Vagina (tissue), 2 donors: Measurements from ENCODE around the gene MT1A. TPM values are rescaled to one million over a fixed set of nuclear protein-coding genes. Genes with fewer than 3 reads are reported as not detected.

Source experiments
- DNase-seq, 2 donors: peaks; one replicate each; pipeline ENCODE4 v3.0.0-alpha.2; 2017; ENCODE audit errors: extremely low spot score in 2 of 2
- H3K27ac ChIP-seq: fragments of 200-600 bp; sonication (generic); one replicate; pipeline ENCODE4 v1.5.1; 2019
- H3K27me3 ChIP-seq: fragments of 200-600 bp; sonication (generic); one replicate; pipeline ENCODE4 v1.5.1; 2019
- H3K36me3 ChIP-seq, 2 donors: fragments of 200-600 bp; sonication (generic); one replicate each; pipeline ENCODE4 v1.5.1; 2017 to 2019
- H3K4me1 ChIP-seq: fragments of 200-600 bp; sonication (generic); one replicate; pipeline ENCODE4 v1.5.1; 2019
- H3K4me3 ChIP-seq, 2 donors: fragments of 200-600 bp; sonication (generic); 1 replicate in 1 of 2; 2 replicates in 1 of 2; pipeline ENCODE4 v1.5.1; 2016 to 2019
- H3K9me3 ChIP-seq: fragments of 200-600 bp; sonication (generic); one replicate; pipeline ENCODE4 v1.5.1; 2019
- CTCF ChIP-seq, 3 experiments: fragments of 450-650 bp in 2 of 3; fragments of 200-600 bp in 1 of 3; sonication (generic) in 1 of 3; IDR thresholded peaks; one replicate each; pipeline ENCODE4 v1.5.1; 2017 to 2019; ENCODE audit warnings: antibody characterized with exemption in 3 of 3, mild to moderate bottlenecking in 2 of 3, moderate library complexity in 2 of 3
- POLR2A ChIP-seq, 2 donors: fragments of 450-650 bp; IDR thresholded peaks; one replicate each; pipeline ENCODE4 v1.6.1; 2017; ENCODE audit warnings: antibody characterized with exemption in 2 of 2, mild to moderate bottlenecking in 2 of 2, moderate library complexity in 2 of 2
- POLR2AphosphoS5 ChIP-seq, 2 donors: sonication (generic); formaldehyde crosslinking; IDR thresholded peaks; one replicate each; pipeline ENCODE4 v1.9.0; 2017; ENCODE audit warnings: antibody characterized with exemption in 2 of 2, mild to moderate bottlenecking in 2 of 2, low read depth in 1 of 2; ENCODE audit not compliant: insufficient read depth in 1 of 2
- intact Hi-C: fragments of 100-400 bp; cut with DNase I; formaldehyde crosslinking; loops from one replicate; pipeline ENCODE4 v1.15.1; 2023
- total RNA-seq: library from RNA; depleted of rRNA; stranded (reverse); fragments of >200 nt; gene quantifications from one replicate; pipeline ENCODE4 v1.2.3, GENCODE V29; 2016

Gene MT1A
- total RNA-seq, 1 donor from 2014 or later, result 110 TPM

DNA sequence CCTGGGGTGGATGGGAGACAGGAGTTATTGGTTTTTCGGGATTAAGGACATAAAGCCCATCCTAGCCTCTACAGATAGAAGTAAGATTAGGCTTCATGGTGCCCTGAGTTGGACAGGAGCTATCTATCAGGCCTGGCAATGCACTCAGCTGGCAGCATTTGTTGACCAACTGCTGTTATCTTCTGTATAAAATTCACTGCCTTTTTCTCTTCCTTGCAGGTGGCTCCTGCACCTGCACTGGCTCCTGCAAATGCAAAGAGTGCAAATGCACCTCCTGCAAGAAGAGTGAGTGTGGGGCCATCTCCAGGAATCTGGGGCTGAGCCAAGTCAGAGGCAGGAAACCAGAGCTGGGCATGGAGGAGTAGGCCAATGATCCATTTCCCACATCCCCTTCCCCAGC lies 579 bp downstream of the MT1A start:
- TF ChIP-seq CTCF (IDR thresholded peaks at IDR 0.05) (no peak), POLR2A (IDR thresholded peaks at IDR 0.05) (no peak), POLR2AphosphoS5 (IDR thresholded peaks at IDR 0.05; ENCODE audit: insufficient read depth in 1 of 2, low read depth in 1 of 2) (no peak)
- H3K27ac ChIP-seq, result no peak overlapping the region
- DNase-seq, result no peak
- H3K9me3 ChIP-seq, result no peaks in the 10 kb centered on the region
- no peaks in the 10 kb centered on the region for H3K36me3 ChIP-seq
- intact Hi-C loops, result no loop called here
- no peaks in the 10 kb centered on the region for H3K27me3 ChIP-seq
- no peak overlapping the region for H3K4me3 ChIP-seq
- peaks cover 30% of the 10 kb centered on the region for H3K4me1 ChIP-seq

GRCh38 chr16:56640076-56640475 lies 1.6 kb downstream of the MT1A start:
- H3K4me1 ChIP-seq, result peaks cover 28% of the 10 kb centered on the region
- no peak for TF ChIP-seq POLR2AphosphoS5 (IDR thresholded peaks at IDR 0.05; ENCODE audit: insufficient read depth in 1 of 2, low read depth in 1 of 2)
- no peak for TF ChIP-seq POLR2A (IDR thresholded peaks at IDR 0.05)
- TF ChIP-seq CTCF (IDR thresholded peaks at IDR 0.05), result no peak
- H3K9me3 ChIP-seq, result no peaks in the 10 kb centered on the region
- DNase-seq, result no peak
- no peaks in the 10 kb centered on the region for H3K36me3 ChIP-seq
- no peak overlapping the region for H3K4me3 ChIP-seq
- H3K27ac ChIP-seq, result no peak overlapping the region
- intact Hi-C loops, result no loop called here
- no peaks in the 10 kb centered on the region for H3K27me3 ChIP-seq

DNA sequence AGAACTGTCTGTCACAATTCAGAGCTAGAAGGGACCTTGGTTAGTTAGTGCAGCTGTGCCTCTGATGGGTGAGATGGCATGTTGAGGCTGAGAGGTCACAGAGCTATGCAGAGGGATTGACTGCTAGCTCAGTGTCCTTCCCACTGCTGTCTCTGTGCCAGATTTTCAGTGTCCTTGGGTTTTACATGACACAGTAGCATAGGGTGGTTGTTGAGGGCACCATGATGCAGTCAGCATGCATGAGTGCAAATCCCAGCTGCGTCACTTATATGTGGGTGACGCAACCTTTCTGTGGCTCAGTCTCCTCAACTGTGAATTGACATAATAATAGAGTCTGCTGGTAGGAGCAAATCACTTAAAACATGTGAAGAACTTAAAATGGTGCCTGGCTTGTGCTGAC lies 2.7 kb downstream of the MT1A start:
- H3K4me3 ChIP-seq, result no peak overlapping the region
- DNase-seq, result no peak
- no peak for TF ChIP-seq POLR2AphosphoS5 (IDR thresholded peaks at IDR 0.05; ENCODE audit: insufficient read depth in 1 of 2, low read depth in 1 of 2)
- TF ChIP-seq CTCF (IDR thresholded peaks at IDR 0.05), result no peak
- no peak for TF ChIP-seq POLR2A (IDR thresholded peaks at IDR 0.05)
- H3K36me3 ChIP-seq, result no peaks in the 10 kb centered on the region
- intact Hi-C loops, result no loop called here
- no peaks in the 10 kb centered on the region for H3K27me3 ChIP-seq
- no peak overlapping the region for H3K27ac ChIP-seq
- H3K4me1 ChIP-seq, result peaks cover 22% of the 10 kb centered on the region
- no peaks in the 10 kb centered on the region for H3K9me3 ChIP-seq

- Histone ChIP-seq H3K4me3 (peak overlapping the region; percentile 27 to 35), H3K27me3 (no peaks in the 10 kb centered on the region)
Observed at GRCh38 chr16:56643080-56643778, 4.8 kb downstream of the MT1A start.

More at GRCh38 chr16:56643080-56643778, 4.8 kb downstream of the MT1A start:
- intact Hi-C loops, result no loop called here
- Histone ChIP-seq H3K27ac (no peak overlapping the region), H3K9me3 (no peaks in the 10 kb centered on the region), H3K4me1 (peaks cover 20% of the 10 kb centered on the region), H3K36me3 (no peaks in the 10 kb centered on the region)
- TF ChIP-seq CTCF (IDR thresholded peaks at IDR 0.05), result no peak
- TF ChIP-seq POLR2AphosphoS5 (IDR thresholded peaks at IDR 0.05; ENCODE audit: insufficient read depth in 1 of 2, low read depth in 1 of 2), result peak; percentile 48 to 67
- no peak for TF ChIP-seq POLR2A (IDR thresholded peaks at IDR 0.05)
- no peak for DNase-seq
